SK-N-SH (cell line): ENCODE measurements around the gene SLC26A3. TPM values are rescaled to one million over a fixed set of nuclear protein-coding genes. Genes with fewer than 3 reads are reported as not detected.

Experiments
- CTCF ChIA-PET: fragments of 300-600, 350-600 bp; formaldehyde crosslinking; extraction: SDS; loops from one replicate; lab custom pipeline; 2021; lab: Yijun Ruan, JAX
- POLR2A ChIA-PET: fragments of 350-600 bp; sonication (Branson Sonifier 250); formaldehyde crosslinking; extraction: SDS; loops from one replicate; lab custom pipeline; 2020; ENCODE audit warnings: antibody characterized with exemption, inconsistent platforms; lab: Yijun Ruan, JAX
- DNase-seq: peaks from one replicate; pipeline ENCODE4 v3.0.0; 2012
- H2AFZ ChIP-seq: fragments of 200-600 bp; sonication (generic); 2 replicates; pipeline ENCODE4 v1.8.1; 2016; ENCODE audit warnings: antibody characterized with exemption, mild to moderate bottlenecking, low read depth
- H3F3A ChIP-seq: fragments of 200-600 bp; sonication (generic); replicated peaks from 2 replicates; pipeline ENCODE3; 2016; ENCODE audit warnings: antibody characterized with exemption, mild to moderate bottlenecking; ENCODE audit not compliant: insufficient read depth
- H3K27ac ChIP-seq, 2 experiments: fragments of 200-500 bp in 1 of 2; fragments of 200-600 bp in 1 of 2; sonication (Bioruptor generic) in 1 of 2; sonication (generic), shearing (Covaris generic) in 1 of 2; 2 replicates each; pipeline versions ENCODE4 v1.5.1 to v1.6.1; 2014 to 2016; ENCODE audit warnings: low read depth in 2 of 2, inconsistent platforms in 1 of 2, low read length in 1 of 2, mild to moderate bottlenecking in 1 of 2, mixed read lengths in 1 of 2
- H3K27me3 ChIP-seq: fragments of 200-600 bp; sonication (generic), shearing (Covaris generic); 2 replicates; pipeline ENCODE4 v1.6.1; 2016; ENCODE audit warnings: mixed run types; ENCODE audit not compliant: insufficient read depth
- H3K36me3 ChIP-seq, 2 experiments: fragments of 200-500 bp in 1 of 2; fragments of 200-600 bp in 1 of 2; sonication (Bioruptor generic) in 1 of 2; sonication (generic) in 1 of 2; replicated peaks in 1 of 2; 2 replicates each; pipeline versions ENCODE3 to v1.5.1; 2014 to 2016; ENCODE audit warnings: low read length in 1 of 2, mild to moderate bottlenecking in 1 of 2; ENCODE audit not compliant: insufficient read depth in 2 of 2, control insufficient read depth in 1 of 2
- H3K4me1 ChIP-seq, 2 experiments: fragments of 200-500 bp in 1 of 2; fragments of 200-600 bp in 1 of 2; sonication (Bioruptor generic) in 1 of 2; sonication (generic), shearing (Covaris generic) in 1 of 2; 2 replicates each; pipeline versions ENCODE4 v1.5.1 to v1.6.1; 2014 to 2016; ENCODE audit warnings: low read depth in 1 of 2, low read length in 1 of 2, mixed run types in 1 of 2; ENCODE audit not compliant: insufficient read depth in 2 of 2, control insufficient read depth in 1 of 2
- H3K4me2 ChIP-seq: fragments of 200-600 bp; sonication (generic), shearing (Covaris generic); 2 replicates; pipeline ENCODE4 v1.6.1; 2017; ENCODE audit warnings: mixed run types
- H3K4me3 ChIP-seq, 2 experiments: fragments of 200-500 bp in 1 of 2; fragments of 200-600 bp in 1 of 2; sonication (Bioruptor generic) in 1 of 2; sonication (generic), shearing (Covaris generic) in 1 of 2; 2 replicates each; pipeline versions ENCODE4 v1.5.1 to v1.8.1; 2014 to 2016; ENCODE audit warnings: low read depth in 2 of 2, inconsistent platforms in 1 of 2, low read length in 1 of 2, mild to moderate bottlenecking in 1 of 2, mixed read lengths in 1 of 2, moderate library complexity in 1 of 2
- H3K79me2 ChIP-seq: fragments of 200-600 bp; sonication (generic); 2 replicates; pipeline ENCODE4 v1.8.1; 2017; ENCODE audit warnings: mild to moderate bottlenecking; ENCODE audit not compliant: insufficient read depth
- H3K9ac ChIP-seq: fragments of 200-600 bp; sonication (generic); 2 replicates; pipeline ENCODE4 v1.6.1; 2017; ENCODE audit warnings: mixed run types
- H3K9me2 ChIP-seq: fragments of 200-600 bp; sonication (generic); 2 replicates; pipeline ENCODE4 v1.6.1; 2017; ENCODE audit warnings: mixed run types
- H3K9me3 ChIP-seq: fragments of 200-600 bp; sonication (generic); 2 replicates; pipeline ENCODE4 v1.6.1; 2017; ENCODE audit warnings: mixed run types, mild to moderate bottlenecking, moderate library complexity
- H4K20me1 ChIP-seq: fragments of 200-600 bp; sonication (generic); 2 replicates; pipeline ENCODE4 v1.6.1; 2017; ENCODE audit warnings: mild to moderate bottlenecking, mixed run types; ENCODE audit not compliant: insufficient read depth
- CHD2 ChIP-seq: fragments of 150-350 bp; IDR thresholded peaks from 2 replicates; pipeline ENCODE4 v1.6.1; 2018; ENCODE audit warnings: low read length; ENCODE audit not compliant: partially characterized antibody
- EZH2phosphoT487 ChIP-seq: fragments of 200-600 bp; sonication (generic); IDR thresholded peaks from 2 replicates; pipeline ENCODE4 v1.6.1; 2017; ENCODE audit warnings: low read depth, mixed run types, mild to moderate bottlenecking, antibody characterized with exemption, moderate library complexity, borderline replicate concordance
- FOSL2 ChIP-seq: IDR thresholded peaks from 2 replicates; pipeline ENCODE4 v1.4.0; 2012; ENCODE audit warnings: low read depth, mild to moderate bottlenecking, moderate library complexity, borderline replicate concordance
- MXI1 ChIP-seq: IDR thresholded peaks from 2 replicates; pipeline ENCODE4 v1.6.1; 2012; ENCODE audit warnings: mild to moderate bottlenecking, low read depth, low read length, improper control_type of control experiment
- NFIC ChIP-seq: IDR thresholded peaks from 2 replicates; pipeline ENCODE4 v1.4.0; 2012; ENCODE audit warnings: borderline replicate concordance
- NRF1 ChIP-seq: IDR thresholded peaks from 2 replicates; pipeline ENCODE4 v1.6.1; 2012; ENCODE audit warnings: low read depth, mild to moderate bottlenecking, low read length
- POLR2AphosphoS5 ChIP-seq: IDR thresholded peaks from 2 replicates; pipeline ENCODE4 v1.6.1; 2012; ENCODE audit warnings: low read depth, low read length
- RCOR1 ChIP-seq: fragments of 150-350 bp; IDR thresholded peaks from 2 replicates; pipeline ENCODE4 v1.6.1; 2017; ENCODE audit warnings: antibody characterized with exemption, low read length
- RFX5 ChIP-seq: IDR thresholded peaks from 2 replicates; pipeline ENCODE4 v1.6.1; 2012; ENCODE audit warnings: mild to moderate bottlenecking, improper control_type of control experiment, low read length
- RXRA ChIP-seq: IDR thresholded peaks from 2 replicates; pipeline ENCODE4 v1.4.0; 2012; ENCODE audit warnings: low read depth, mild to moderate bottlenecking, borderline replicate concordance
- SIN3A ChIP-seq: IDR thresholded peaks from 2 replicates; pipeline ENCODE4 v1.6.1; 2012; ENCODE audit warnings: low read depth, mild to moderate bottlenecking, low read length, moderate library complexity, borderline replicate concordance
- SMC3 ChIP-seq: IDR thresholded peaks from 2 replicates; pipeline ENCODE4 v1.6.1; 2012; ENCODE audit warnings: low read depth, low read length, improper control_type of control experiment
- TCF12 ChIP-seq: IDR thresholded peaks from 2 replicates; pipeline ENCODE4 v1.4.0; 2012
- TEAD4 ChIP-seq: IDR thresholded peaks from 2 replicates; pipeline ENCODE4 v1.4.0; 2012; ENCODE audit warnings: mild to moderate bottlenecking, borderline replicate concordance; ENCODE audit not compliant: insufficient read depth
- WGBS: methylation state at CpG from one replicate; pipeline ENCODE4 v1.1.6; 2017; ENCODE audit warnings: low lambda C conversion rate; 5-methylcytosine and 5-hydroxymethylcytosine counted together
- polyA plus RNA-seq, 3 experiments: library from polyadenylated mRNA; depleted of rRNA; stranded (reverse); fragments of >200 nt; gene quantifications; 2 replicates each; pipeline ENCODE4 v1.2.3, GENCODE V29; 2012
- TF ChIP-seq, protein P1 (sequence below): IDR thresholded peaks from 2 replicates; pipeline ENCODE4 v1.4.0; 2012; ENCODE audit warnings: low read depth, borderline replicate concordance
- TF ChIP-seq, protein P2 (sequence below): IDR thresholded peaks from 2 replicates; pipeline ENCODE4 v1.6.1; 2012; ENCODE audit warnings: mild to moderate bottlenecking, low read depth, low read length, moderate library complexity
- TF ChIP-seq, protein P3 (sequence below): IDR thresholded peaks from 2 replicates; pipeline ENCODE4 v1.4.0; 2012; ENCODE audit warnings: low read depth, borderline replicate concordance
- TF ChIP-seq, protein P4 (sequence below): IDR thresholded peaks from 2 replicates; pipeline ENCODE4; 2012
- TF ChIP-seq, protein P5 (sequence below): fragments of 150-350 bp; IDR thresholded peaks from 2 replicates; pipeline ENCODE4 v1.6.1; 2017; ENCODE audit warnings: antibody characterized with exemption, low read length, low read depth, borderline replicate concordance

SLC26A3 gene
- polyA plus RNA-seq, 1 of the 3 experiments (the other 2 are of a cell fraction): not detected

DNA sequence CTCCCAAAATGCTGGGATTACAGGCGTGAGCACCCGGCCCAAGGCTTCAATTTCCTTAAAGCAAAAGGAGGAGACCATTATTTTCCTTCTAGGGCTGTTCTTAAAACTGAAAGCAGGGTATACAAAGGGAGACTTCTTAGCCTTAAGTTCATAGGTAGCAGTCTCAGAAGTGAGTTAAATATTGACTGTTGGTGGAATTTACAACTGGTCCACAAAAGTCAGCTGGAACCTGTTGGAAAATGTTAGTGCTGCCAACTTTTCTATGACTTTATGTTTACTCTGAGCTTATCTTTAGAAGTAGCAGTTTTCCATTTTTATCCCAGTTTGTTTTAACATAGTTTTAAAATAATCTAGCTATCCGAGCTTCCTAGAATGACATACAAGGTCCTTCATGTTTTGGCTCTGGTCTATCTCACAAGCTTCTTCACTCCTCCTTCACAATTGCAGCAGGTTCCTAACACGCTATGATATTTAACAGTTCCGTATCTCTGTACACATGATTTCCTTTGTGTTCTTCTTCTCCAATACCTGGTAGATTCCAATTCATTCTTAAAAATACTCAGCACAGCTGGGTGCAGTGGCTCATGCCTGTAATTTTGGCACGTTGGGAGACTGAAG, 3.3 kb downstream of the SLC26A3 start:
- WGBS: 41% methylated on average over 6 of the region's 6 CpGs
- H3K79me2 ChIP-seq: no peaks in the 10 kb centered on the region
- peak overlapping the region; percentile 1; the same call in 1 of the 2 replicates for H2AFZ ChIP-seq

DNA sequence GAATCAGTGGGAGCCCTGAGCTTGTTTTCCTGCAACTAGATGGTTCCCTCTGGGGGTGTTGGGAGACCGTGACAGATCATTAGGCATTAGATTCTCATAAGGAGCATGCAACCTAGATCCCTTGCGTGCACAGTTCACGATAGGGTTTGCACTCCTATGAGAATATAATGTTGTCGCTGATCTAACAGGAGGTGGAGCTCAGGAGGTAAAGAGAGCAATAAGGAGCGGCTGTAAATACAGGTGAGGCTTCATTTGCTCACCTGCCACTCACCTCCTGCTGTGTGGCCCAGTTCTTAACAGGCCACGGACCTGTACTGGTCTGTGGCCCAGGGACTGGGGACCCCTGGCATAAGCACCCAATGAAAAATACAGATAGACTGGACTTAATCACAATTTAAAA, 10.7 kb downstream of the SLC26A3 start:
- Histone ChIP-seq H3K4me2 (no peak overlapping the region), H3K27ac (no peak overlapping the region), H3K9ac (no peak overlapping the region), H3K9me2 (no peaks in the 10 kb centered on the region), H3F3A (no peaks in the 10 kb centered on the region), H3K36me3 (no peaks in the 10 kb centered on the region), H3K27me3 (no peaks in the 10 kb centered on the region; the same call in 1 of the 2 replicates), H2AFZ (no peak overlapping the region), H3K9me3 (no peaks in the 10 kb centered on the region), H3K79me2 (no peaks in the 10 kb centered on the region), H3K4me1 (no peaks in the 10 kb centered on the region), H3K4me3 (no peak overlapping the region), H4K20me1 (no peaks in the 10 kb centered on the region)
- ChIA-PET CTCF (no interaction called here), POLR2A (no interaction called here)
- DNase-seq: no peak
- 43% methylated on average over 6 of the region's 6 CpGs for WGBS
- no peak for TF ChIP-seq RCOR1
- TF ChIP-seq POLR2AphosphoS5: no peak
- no peak for TF ChIP-seq TCF12
- no peak for TF ChIP-seq TEAD4
- TF ChIP-seq SMC3: no peak
- no peak for TF ChIP-seq NRF1
- TF ChIP-seq, protein P1, sequence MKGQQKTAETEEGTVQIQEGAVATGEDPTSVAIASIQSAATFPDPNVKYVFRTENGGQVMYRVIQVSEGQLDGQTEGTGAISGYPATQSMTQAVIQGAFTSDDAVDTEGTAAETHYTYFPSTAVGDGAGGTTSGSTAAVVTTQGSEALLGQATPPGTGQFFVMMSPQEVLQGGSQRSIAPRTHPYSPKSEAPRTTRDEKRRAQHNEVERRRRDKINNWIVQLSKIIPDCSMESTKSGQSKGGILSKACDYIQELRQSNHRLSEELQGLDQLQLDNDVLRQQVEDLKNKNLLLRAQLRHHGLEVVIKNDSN: no peak
- TF ChIP-seq, protein P2, sequence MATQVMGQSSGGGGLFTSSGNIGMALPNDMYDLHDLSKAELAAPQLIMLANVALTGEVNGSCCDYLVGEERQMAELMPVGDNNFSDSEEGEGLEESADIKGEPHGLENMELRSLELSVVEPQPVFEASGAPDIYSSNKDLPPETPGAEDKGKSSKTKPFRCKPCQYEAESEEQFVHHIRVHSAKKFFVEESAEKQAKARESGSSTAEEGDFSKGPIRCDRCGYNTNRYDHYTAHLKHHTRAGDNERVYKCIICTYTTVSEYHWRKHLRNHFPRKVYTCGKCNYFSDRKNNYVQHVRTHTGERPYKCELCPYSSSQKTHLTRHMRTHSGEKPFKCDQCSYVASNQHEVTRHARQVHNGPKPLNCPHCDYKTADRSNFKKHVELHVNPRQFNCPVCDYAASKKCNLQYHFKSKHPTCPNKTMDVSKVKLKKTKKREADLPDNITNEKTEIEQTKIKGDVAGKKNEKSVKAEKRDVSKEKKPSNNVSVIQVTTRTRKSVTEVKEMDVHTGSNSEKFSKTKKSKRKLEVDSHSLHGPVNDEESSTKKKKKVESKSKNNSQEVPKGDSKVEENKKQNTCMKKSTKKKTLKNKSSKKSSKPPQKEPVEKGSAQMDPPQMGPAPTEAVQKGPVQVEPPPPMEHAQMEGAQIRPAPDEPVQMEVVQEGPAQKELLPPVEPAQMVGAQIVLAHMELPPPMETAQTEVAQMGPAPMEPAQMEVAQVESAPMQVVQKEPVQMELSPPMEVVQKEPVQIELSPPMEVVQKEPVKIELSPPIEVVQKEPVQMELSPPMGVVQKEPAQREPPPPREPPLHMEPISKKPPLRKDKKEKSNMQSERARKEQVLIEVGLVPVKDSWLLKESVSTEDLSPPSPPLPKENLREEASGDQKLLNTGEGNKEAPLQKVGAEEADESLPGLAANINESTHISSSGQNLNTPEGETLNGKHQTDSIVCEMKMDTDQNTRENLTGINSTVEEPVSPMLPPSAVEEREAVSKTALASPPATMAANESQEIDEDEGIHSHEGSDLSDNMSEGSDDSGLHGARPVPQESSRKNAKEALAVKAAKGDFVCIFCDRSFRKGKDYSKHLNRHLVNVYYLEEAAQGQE: no peak
- no peak for TF ChIP-seq RFX5
- TF ChIP-seq CHD2: no peak
- no peak for TF ChIP-seq RXRA
- TF ChIP-seq MXI1: no peak
- TF ChIP-seq NFIC: no peak

More for the DNA sequence above, 3.3 kb downstream of the SLC26A3 start:
- Histone ChIP-seq H3F3A (no peaks in the 10 kb centered on the region), H3K4me2 (no peak overlapping the region), H3K4me1 (no peaks in the 10 kb centered on the region), H3K9ac (no peak overlapping the region), H3K4me3 (no peak overlapping the region), H3K27ac (no peak overlapping the region), H4K20me1 (no peaks in the 10 kb centered on the region), H3K9me2 (no peaks in the 10 kb centered on the region)
- CTCF ChIA-PET: interaction anchor here (0.8 to 1.4 kb wide), 2 partner anchors 75 to 80 kb away, joined by 3 to 4 read pairs; no protein-coding TSS in a partner anchor
- POLR2A ChIA-PET: no interaction called here
- DNase-seq: no peak
- TF ChIP-seq EZH2phosphoT487: no peak
- TF ChIP-seq, protein P3, sequence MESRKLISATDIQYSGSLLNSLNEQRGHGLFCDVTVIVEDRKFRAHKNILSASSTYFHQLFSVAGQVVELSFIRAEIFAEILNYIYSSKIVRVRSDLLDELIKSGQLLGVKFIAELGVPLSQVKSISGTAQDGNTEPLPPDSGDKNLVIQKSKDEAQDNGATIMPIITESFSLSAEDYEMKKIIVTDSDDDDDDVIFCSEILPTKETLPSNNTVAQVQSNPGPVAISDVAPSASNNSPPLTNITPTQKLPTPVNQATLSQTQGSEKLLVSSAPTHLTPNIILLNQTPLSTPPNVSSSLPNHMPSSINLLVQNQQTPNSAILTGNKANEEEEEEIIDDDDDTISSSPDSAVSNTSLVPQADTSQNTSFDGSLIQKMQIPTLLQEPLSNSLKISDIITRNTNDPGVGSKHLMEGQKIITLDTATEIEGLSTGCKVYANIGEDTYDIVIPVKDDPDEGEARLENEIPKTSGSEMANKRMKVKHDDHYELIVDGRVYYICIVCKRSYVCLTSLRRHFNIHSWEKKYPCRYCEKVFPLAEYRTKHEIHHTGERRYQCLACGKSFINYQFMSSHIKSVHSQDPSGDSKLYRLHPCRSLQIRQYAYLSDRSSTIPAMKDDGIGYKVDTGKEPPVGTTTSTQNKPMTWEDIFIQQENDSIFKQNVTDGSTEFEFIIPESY: no peak
- TF ChIP-seq, protein P4, sequence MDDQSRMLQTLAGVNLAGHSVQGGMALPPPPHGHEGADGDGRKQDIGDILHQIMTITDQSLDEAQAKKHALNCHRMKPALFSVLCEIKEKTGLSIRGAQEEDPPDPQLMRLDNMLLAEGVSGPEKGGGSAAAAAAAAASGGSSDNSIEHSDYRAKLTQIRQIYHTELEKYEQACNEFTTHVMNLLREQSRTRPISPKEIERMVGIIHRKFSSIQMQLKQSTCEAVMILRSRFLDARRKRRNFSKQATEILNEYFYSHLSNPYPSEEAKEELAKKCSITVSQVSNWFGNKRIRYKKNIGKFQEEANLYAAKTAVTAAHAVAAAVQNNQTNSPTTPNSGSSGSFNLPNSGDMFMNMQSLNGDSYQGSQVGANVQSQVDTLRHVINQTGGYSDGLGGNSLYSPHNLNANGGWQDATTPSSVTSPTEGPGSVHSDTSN: no peak
- TF ChIP-seq FOSL2: no peak
- TF ChIP-seq, protein P5, sequence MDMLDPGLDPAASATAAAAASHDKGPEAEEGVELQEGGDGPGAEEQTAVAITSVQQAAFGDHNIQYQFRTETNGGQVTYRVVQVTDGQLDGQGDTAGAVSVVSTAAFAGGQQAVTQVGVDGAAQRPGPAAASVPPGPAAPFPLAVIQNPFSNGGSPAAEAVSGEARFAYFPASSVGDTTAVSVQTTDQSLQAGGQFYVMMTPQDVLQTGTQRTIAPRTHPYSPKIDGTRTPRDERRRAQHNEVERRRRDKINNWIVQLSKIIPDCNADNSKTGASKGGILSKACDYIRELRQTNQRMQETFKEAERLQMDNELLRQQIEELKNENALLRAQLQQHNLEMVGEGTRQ: no peak
- no peak for TF ChIP-seq NRF1
- no peak for TF ChIP-seq SIN3A
- TF ChIP-seq, all 33 proteins: peak for 0
- Histone ChIP-seq H3K27me3 (peaks cover 15% of the 10 kb centered on the region), H3K9me3 (no peaks in the 10 kb centered on the region), H3K36me3 (no peaks in the 10 kb centered on the region)
